Activated B cell treated with CpG ODN at 0.5 μM for 24 hours (primary cell): Measurements from ENCODE around the gene MATR3. TPM values are rescaled to one million over a fixed set of nuclear protein-coding genes. Genes with fewer than 3 reads are reported as not detected.
"Not testable (repeated sequence)": the region's sequence is repeated elsewhere in the genome, so short reads cannot be mapped to it uniquely, and the experiment has no call there.

Experiments used
- ATAC-seq: fragments of 200-7000 bp; cut with Tn5 transposase; one replicate; pipeline ENCODE4 v1.10.0; 2021; ENCODE audit warnings: low read depth, mild to moderate bottlenecking, moderate library complexity
- CTCF ChIA-PET: fragments of 350-600 bp; sonication (Branson Sonifier 250); formaldehyde crosslinking; loops from one replicate; lab custom pipeline; 2021; ENCODE audit warnings: antibody characterized with exemption; lab: Charles Lee
- POLR2A ChIA-PET: fragments of 350-600 bp; sonication (Branson Sonifier 250); formaldehyde crosslinking; loops from one replicate; lab custom pipeline; 2021; ENCODE audit warnings: antibody characterized with exemption; lab: Charles Lee
- DNase-seq: peaks from one replicate; pipeline ENCODE4 v3.0.0; 2022
- H3K27ac Mint-ChIP-seq: one replicate; pipeline ENCODE4 v1.8.0; 2020; ENCODE audit warnings: mixed read lengths
- H3K27me3 Mint-ChIP-seq: one replicate; pipeline ENCODE4 v1.8.0; 2021; ENCODE audit warnings: mixed read lengths
- H3K36me3 Mint-ChIP-seq: one replicate; pipeline ENCODE4 v1.8.0; 2021; ENCODE audit warnings: low read depth, mixed read lengths
- H3K4me1 Mint-ChIP-seq: one replicate; pipeline ENCODE4 v1.8.0; 2021; ENCODE audit warnings: mixed read lengths
- H3K4me3 Mint-ChIP-seq: one replicate; pipeline ENCODE4 v1.8.0; 2020; ENCODE audit warnings: mild to moderate bottlenecking, mixed read lengths
- H3K9me3 Mint-ChIP-seq: one replicate; pipeline ENCODE4 v1.8.0; 2020; ENCODE audit warnings: mixed read lengths
- CTCF ChIP-seq: fragments of 200-600 bp; IDR thresholded peaks from one replicate; pipeline ENCODE4 v1.8.0; 2022; ENCODE audit warnings: antibody characterized with exemption, mild to moderate bottlenecking
- intact Hi-C: fragments of 100-400 bp; cut with micrococcal nuclease; formaldehyde crosslinking; loops from one replicate; pipeline ENCODE4 v1.15.1; 2024
- total RNA-seq: library from RNA; stranded (reverse); gene quantifications from 2 replicates; pipeline ENCODE4 v1.2.3, GENCODE V29; 2022

MATR3 gene
- total RNA-seq, 1 donor from 2014 or later, result 294 TPM

GRCh38 chr5:139341689-139342422, 48.3 kb downstream of the MATR3 start, which contains the start of gene PAIP2:
Gene PAIP2, plus strand, starts transcription at chr5:139341854. Its CDS starts 21,931 bp downstream, at chr5:139363785.
- Mint-ChIP-seq H3K4me1 (peaks cover 53% of the 10 kb centered on the region), H3K36me3 (peaks cover 31% of the 10 kb centered on the region), H3K27me3 (no peaks in the 10 kb centered on the region), H3K27ac (peak within 1 kb of the TSS; percentile 95), H3K4me3 (peak within 1 kb of the TSS; percentile 96), H3K9me3 (no peaks in the 10 kb centered on the region)
- intact Hi-C loops, result loop anchor here (1.0 to 2.0 kb wide), 8 partner anchors 49 to 767 kb away; partner anchors contain the start of genes HSPA9, MATR3, SIL1 and SPATA24
- ChIA-PET CTCF (interaction anchor here (0.8 to 1.8 kb wide), 11 partner anchors 10 to 97 kb away, joined by 3 to 17 read pairs (median 3); partner anchors contain the start of gene DNAJC18), POLR2A (interaction anchor here (0.5 to 3.8 kb wide), 43 partner anchors 9 to 1113 kb away, joined by 3 to 112 read pairs (median 4); partner anchors contain the start of genes ETF1, HSPA9, MATR3 and MZB1)
- peak; percentile 87 for ATAC-seq
- DNase-seq, result peak; percentile 95
- no peak for TF ChIP-seq CTCF

- intact Hi-C loops, result no loop called here
- peak overlapping the region; percentile 96 for H3K4me3 Mint-ChIP-seq
- POLR2A ChIA-PET, result interaction anchor here (0.6 to 3.8 kb wide), 32 partner anchors 8 to 1114 kb away, joined by 3 to 112 read pairs (median 4); partner anchors contain the start of genes ETF1, HSPA9, MATR3 and MZB1
- peaks cover 57% of the 10 kb centered on the region for H3K4me1 Mint-ChIP-seq
- H3K9me3 Mint-ChIP-seq, result no peaks in the 10 kb centered on the region
- H3K27ac Mint-ChIP-seq, result peak overlapping the region; percentile 95
- peaks cover 34% of the 10 kb centered on the region for H3K36me3 Mint-ChIP-seq
- ATAC-seq, result no peak
- no peak for TF ChIP-seq CTCF
- DNase-seq, result no peak
- H3K27me3 Mint-ChIP-seq, result no peaks in the 10 kb centered on the region
- CTCF ChIA-PET, result interaction anchor here (0.9 to 1.8 kb wide), 7 partner anchors 9 to 97 kb away, joined by 3 to 17 read pairs (median 4); partner anchors contain the start of gene DNAJC18
Measured at GRCh38 chr5:139342423-139342723, 48.8 kb downstream of the MATR3 start.

GRCh38 chr5:139343476-139343875, 49.9 kb downstream of the MATR3 start:
- peaks cover 35% of the 10 kb centered on the region for H3K36me3 Mint-ChIP-seq
- intact Hi-C loops, result no loop called here
- ChIA-PET POLR2A (no interaction called here), CTCF (interaction anchor here (0.9 to 1.3 kb wide), 2 partner anchors 14 to 48 kb away, joined by 3 read pairs; no protein-coding TSS in a partner anchor)
- H3K9me3 Mint-ChIP-seq, result no peaks in the 10 kb centered on the region
- no peak overlapping the region for H3K27ac Mint-ChIP-seq
- no peaks in the 10 kb centered on the region for H3K27me3 Mint-ChIP-seq
- H3K4me3 Mint-ChIP-seq, result peak overlapping the region; percentile 96
- ATAC-seq, result no peak
- DNase-seq, result no peak
- TF ChIP-seq CTCF, result no peak
- peaks cover 65% of the 10 kb centered on the region for H3K4me1 Mint-ChIP-seq

- Mint-ChIP-seq H3K27me3 (no peaks in the 10 kb centered on the region), H3K36me3 (peaks cover 38% of the 10 kb centered on the region), H3K4me1 (peaks cover 69% of the 10 kb centered on the region), H3K9me3 (no peaks in the 10 kb centered on the region), H3K4me3 (peak overlapping the region; percentile 48), H3K27ac (no peak overlapping the region)
- ATAC-seq, result no peak
- CTCF ChIA-PET, result interaction anchor here (0.9 to 1.3 kb wide), 2 partner anchors 13 to 48 kb away, joined by 3 read pairs; no protein-coding TSS in a partner anchor
- DNase-seq, result no peak
- no peak for TF ChIP-seq CTCF
- intact Hi-C loops, result no loop called here
- POLR2A ChIA-PET, result no interaction called here
Measured at GRCh38 chr5:139344177-139344576, 50.6 kb downstream of the MATR3 start.

GRCh38 chr5:139345442-139345841, 51.9 kb downstream of the MATR3 start:
- H3K4me3 Mint-ChIP-seq, H3K27ac Mint-ChIP-seq, H3K9me3 Mint-ChIP-seq, DNase-seq, CTCF ChIA-PET, ATAC-seq, H3K27me3 Mint-ChIP-seq, intact Hi-C loops: not testable (repeated sequence)
- Mint-ChIP-seq H3K36me3 (peaks cover 40% of the 10 kb centered on the region), H3K4me1 (peaks cover 74% of the 10 kb centered on the region)
- POLR2A ChIA-PET, result interaction anchor here (0.7 to 1.5 kb wide), 2 partner anchors 52 to 992 kb away, joined by 5 read pairs; partner anchors contain the start of gene MATR3

GRCh38 chr5:139347863-139348262, 54.3 kb downstream of the MATR3 start:
- intact Hi-C loops, H3K27me3 Mint-ChIP-seq, H3K4me3 Mint-ChIP-seq, ATAC-seq, H3K9me3 Mint-ChIP-seq, DNase-seq, H3K27ac Mint-ChIP-seq: not testable (repeated sequence)
- H3K36me3 Mint-ChIP-seq, result peaks cover 38% of the 10 kb centered on the region
- peaks cover 58% of the 10 kb centered on the region for H3K4me1 Mint-ChIP-seq
- CTCF ChIA-PET, result interaction anchor here (0.6 kb wide), 1 partner anchor 574 kb away, joined by 3 read pairs; no protein-coding TSS in a partner anchor
- POLR2A ChIA-PET, result interaction anchor here (0.6 to 1.9 kb wide), 5 partner anchors 18 to 74 kb away, joined by 4 to 9 read pairs (median 4); no protein-coding TSS in a partner anchor
